GM12872 (cell line): ENCODE results near the gene VCPKMT.

ENCODE experiments used
- CTCF ChIP-seq: IDR thresholded peaks from 3 replicates; pipeline ENCODE4 v1.5.1; 2011; ENCODE audit warnings: low read depth, mild to moderate bottlenecking, low read length, moderate library complexity; ENCODE audit not compliant: insufficient read depth

VCPKMT gene

GRCh38 chr14:50093496-50093895, 22.9 kb downstream of the VCPKMT start:
- no peak for TF ChIP-seq CTCF

- no peak for TF ChIP-seq CTCF
Measured at GRCh38 chr14:50092006-50092555, 24.3 kb downstream of the VCPKMT start.

- TF ChIP-seq CTCF = no peak
Measured at GRCh38 chr14:50091240-50091913, 25.0 kb downstream of the VCPKMT start.

- TF ChIP-seq CTCF = no peak
Measured at GRCh38 chr14:50089208-50089607, 27.2 kb downstream of the VCPKMT start.

- TF ChIP-seq CTCF = no peak
Measured at GRCh38 chr14:50088731-50089130, 27.6 kb downstream of the VCPKMT start.

- TF ChIP-seq CTCF = no peak
Measured at GRCh38 chr14:50088117-50088515, 28.3 kb downstream of the VCPKMT start.

- TF ChIP-seq CTCF = no peak
Measured at GRCh38 chr14:50087341-50088116, 28.8 kb downstream of the VCPKMT start.
